Keratinocyte (primary cell): ENCODE measurements around the gene CYTH2.

Source experiments
- EZH2 ChIP-seq: IDR thresholded peaks from one replicate; pipeline ENCODE4 v1.6.1; 2012; ENCODE audit warnings: inconsistent platforms, mild to moderate bottlenecking, low read length, moderate library complexity
- TF ChIP-seq, protein P1 (sequence below), 3 experiments: IDR thresholded peaks in 1 of 3; conservative IDR thresholded peaks in 1 of 3; optimal IDR thresholded peaks in 1 of 3; 2 replicates in 2 of 3; 3 replicates in 1 of 3; pipeline versions ENCODE3 to v1.5.1; 2011; ENCODE audit warnings: low read length in 3 of 3, mild to moderate bottlenecking in 3 of 3, moderate library complexity in 2 of 3, control low read depth in 1 of 3, inconsistent platforms in 1 of 3; ENCODE audit not compliant: insufficient read depth in 2 of 3; ENCODE audit errors: extremely low read depth in 1 of 3

DNA sequence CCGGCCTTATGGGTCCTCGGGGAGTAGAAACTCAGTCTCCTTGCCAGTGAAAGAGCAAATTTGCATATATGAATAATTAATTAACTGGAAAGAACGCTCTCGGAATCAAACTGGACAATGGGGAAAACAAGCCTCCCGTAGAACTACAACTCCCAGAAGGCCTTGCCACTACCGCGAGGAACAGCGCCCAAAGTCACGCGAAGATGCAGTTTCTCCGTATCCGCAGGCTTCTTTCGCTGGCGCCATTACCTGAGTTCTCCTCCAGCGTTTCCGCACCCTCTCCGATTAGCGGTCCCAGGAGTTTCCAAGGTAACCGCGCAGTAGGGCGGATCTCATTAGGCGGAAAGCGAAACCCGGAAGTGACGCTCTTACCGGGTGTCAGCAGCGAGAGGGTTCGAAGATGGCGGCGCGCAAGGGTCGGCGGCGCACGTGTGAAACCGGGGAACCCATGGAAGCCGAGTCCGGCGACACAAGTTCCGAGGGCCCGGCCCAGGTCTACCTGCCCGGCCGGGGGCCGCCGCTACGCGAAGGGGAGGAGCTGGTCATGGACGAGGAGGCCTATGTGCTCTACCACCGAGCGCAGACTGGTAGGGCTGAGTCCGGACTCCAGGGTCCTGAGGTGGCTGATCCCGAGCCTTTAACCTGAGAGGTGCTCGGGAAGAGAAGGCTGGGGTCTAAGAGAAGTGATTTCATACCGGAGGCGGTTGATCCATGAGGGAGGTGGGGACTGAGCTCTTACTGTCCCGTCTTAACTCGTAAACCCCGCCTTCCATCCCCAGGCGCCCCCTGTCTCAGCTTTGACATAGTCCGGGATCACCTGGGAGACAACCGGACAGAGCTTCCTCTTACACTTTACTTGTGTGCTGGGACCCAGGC lies 23.3 kb upstream of the CYTH2 start, which contains the start of gene GRWD1:
- TF ChIP-seq, protein P1, sequence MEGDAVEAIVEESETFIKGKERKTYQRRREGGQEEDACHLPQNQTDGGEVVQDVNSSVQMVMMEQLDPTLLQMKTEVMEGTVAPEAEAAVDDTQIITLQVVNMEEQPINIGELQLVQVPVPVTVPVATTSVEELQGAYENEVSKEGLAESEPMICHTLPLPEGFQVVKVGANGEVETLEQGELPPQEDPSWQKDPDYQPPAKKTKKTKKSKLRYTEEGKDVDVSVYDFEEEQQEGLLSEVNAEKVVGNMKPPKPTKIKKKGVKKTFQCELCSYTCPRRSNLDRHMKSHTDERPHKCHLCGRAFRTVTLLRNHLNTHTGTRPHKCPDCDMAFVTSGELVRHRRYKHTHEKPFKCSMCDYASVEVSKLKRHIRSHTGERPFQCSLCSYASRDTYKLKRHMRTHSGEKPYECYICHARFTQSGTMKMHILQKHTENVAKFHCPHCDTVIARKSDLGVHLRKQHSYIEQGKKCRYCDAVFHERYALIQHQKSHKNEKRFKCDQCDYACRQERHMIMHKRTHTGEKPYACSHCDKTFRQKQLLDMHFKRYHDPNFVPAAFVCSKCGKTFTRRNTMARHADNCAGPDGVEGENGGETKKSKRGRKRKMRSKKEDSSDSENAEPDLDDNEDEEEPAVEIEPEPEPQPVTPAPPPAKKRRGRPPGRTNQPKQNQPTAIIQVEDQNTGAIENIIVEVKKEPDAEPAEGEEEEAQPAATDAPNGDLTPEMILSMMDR (optimal IDR thresholded peaks at IDR 0.05 in 1 of 3, IDR thresholded peaks at IDR 0.05 in 1 of 3, conservative IDR thresholded peaks at IDR 0.05 in 1 of 3; ENCODE audit: extremely low read depth in 1 of 3, insufficient read depth in 2 of 3, low read length in 3 of 3) = peak; percentile 14 to 28 (median 19)
- no peak for TF ChIP-seq EZH2
